Activated T-cell treated with anti-CD3 and anti-CD28 coated beads, Interleukin-2, amount 50 U/mL, for 4 hours (primary cell): Measurements from ENCODE around the gene ASPHD2. TPM values are rescaled to one million over a fixed set of nuclear protein-coding genes. Genes with fewer than 3 reads are reported as not detected.
A peak's percentile ranks its signal among the peaks of the same experiment; 100 is the strongest.
"Not testable (repeated sequence)": the region's sequence is repeated elsewhere in the genome, so short reads cannot be mapped to it uniquely, and the experiment has no call there.

ENCODE experiments used
- ATAC-seq, 2 donors: fragments of 200-7000 bp; cut with Tn5 transposase; one replicate each; pipeline ENCODE4 v1.10.0; 2021
- DNase-seq: peaks from one replicate; pipeline ENCODE4 v3.0.0-alpha.2; 2020
- H3K27me3 Mint-ChIP-seq: one replicate; pipeline ENCODE4 v1.8.0; 2021; ENCODE audit warnings: low read depth, mixed read lengths
- H3K36me3 Mint-ChIP-seq: one replicate; pipeline ENCODE4 v1.8.0; 2022; ENCODE audit warnings: mixed read lengths; ENCODE audit not compliant: insufficient read depth
- H3K4me1 Mint-ChIP-seq: one replicate; pipeline ENCODE4 v1.8.0; 2021; ENCODE audit warnings: low read depth, mixed read lengths
- H3K4me3 Mint-ChIP-seq: one replicate; pipeline ENCODE4 v1.8.0; 2021; ENCODE audit warnings: mild to moderate bottlenecking, moderate library complexity, mixed read lengths
- H3K9me3 Mint-ChIP-seq: one replicate; pipeline ENCODE4 v1.8.0; 2021; ENCODE audit warnings: mixed read lengths
- total RNA-seq, 3 donors: library from RNA; stranded (reverse); gene quantifications; one replicate each; pipeline ENCODE4 v1.2.1, GENCODE V29; 2021

Gene ASPHD2
- total RNA-seq, 3 donors from 2014 or later: 8.2 to 10.4 (median 8.9) TPM

DNA sequence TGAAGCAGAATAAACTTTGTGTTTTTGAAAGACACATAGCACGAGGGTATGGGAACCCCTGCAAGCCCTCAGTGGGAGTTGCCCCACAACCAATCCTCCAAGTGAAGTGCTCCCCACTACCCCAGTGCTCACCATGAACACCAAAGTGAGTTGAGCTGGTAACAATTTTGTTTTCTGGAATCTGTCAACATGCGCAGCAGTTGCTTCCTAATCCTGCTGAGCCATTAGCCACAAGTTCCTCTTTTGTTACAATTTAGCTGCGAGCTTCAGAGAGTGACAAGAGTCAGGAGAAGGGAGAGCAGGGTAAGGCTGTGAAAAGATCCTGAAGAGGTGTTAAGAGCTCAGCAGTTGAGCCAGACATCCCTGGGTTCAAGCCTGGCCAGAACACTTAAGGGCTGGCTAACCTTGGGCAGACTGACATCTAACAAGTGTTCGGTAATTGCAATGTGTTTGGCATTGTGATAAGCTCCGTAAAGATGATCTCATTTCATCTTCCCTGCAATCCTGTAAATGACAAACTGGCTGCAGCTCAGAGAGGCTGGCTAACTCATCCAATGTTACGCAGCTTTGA, 24.1 kb upstream of the ASPHD2 start:
- DNase-seq (no peak), ATAC-seq (no peak)
- peaks cover 22% of the 10 kb centered on the region for H3K27me3 Mint-ChIP-seq
- peaks cover 8% of the 10 kb centered on the region for H3K4me1 Mint-ChIP-seq
- H3K36me3 Mint-ChIP-seq: no peaks in the 10 kb centered on the region
- H3K9me3 Mint-ChIP-seq: no peaks in the 10 kb centered on the region
- no peak overlapping the region for H3K4me3 Mint-ChIP-seq

- DNase-seq: no peak
Observed at GRCh38 chr22:26406118-26406517, 22.9 kb upstream of the ASPHD2 start.

GRCh38 chr22:26408562-26409220, 20.4 kb upstream of the ASPHD2 start:
- H3K9me3 Mint-ChIP-seq, ATAC-seq, H3K4me3 Mint-ChIP-seq, H3K36me3 Mint-ChIP-seq, DNase-seq, H3K4me1 Mint-ChIP-seq: not testable (repeated sequence)
- peaks cover 15% of the 10 kb centered on the region for H3K27me3 Mint-ChIP-seq

More at GRCh38 chr22:26406118-26406517, 22.9 kb upstream of the ASPHD2 start:
- peaks cover 24% of the 10 kb centered on the region for H3K27me3 Mint-ChIP-seq
- H3K4me3 Mint-ChIP-seq: no peak overlapping the region
- H3K4me1 Mint-ChIP-seq: peaks cover 8% of the 10 kb centered on the region
- H3K36me3 Mint-ChIP-seq: no peaks in the 10 kb centered on the region
- H3K9me3 Mint-ChIP-seq: no peaks in the 10 kb centered on the region
- no peak for ATAC-seq

- no peak overlapping the region for H3K4me3 Mint-ChIP-seq
- H3K9me3 Mint-ChIP-seq: no peaks in the 10 kb centered on the region
- DNase-seq (no peak), ATAC-seq (no peak)
- H3K36me3 Mint-ChIP-seq: no peaks in the 10 kb centered on the region
- peaks cover 15% of the 10 kb centered on the region for H3K27me3 Mint-ChIP-seq
- H3K4me1 Mint-ChIP-seq: peaks cover under 1% of the 10 kb centered on the region
Observed at GRCh38 chr22:26409719-26410335, 19.2 kb upstream of the ASPHD2 start.

GRCh38 chr22:26410386-26410785, 18.7 kb upstream of the ASPHD2 start:
- no peak for DNase-seq
- peaks cover 11% of the 10 kb centered on the region for H3K27me3 Mint-ChIP-seq
- no peaks in the 10 kb centered on the region for H3K36me3 Mint-ChIP-seq
- ATAC-seq: no peak
- no peaks in the 10 kb centered on the region for H3K9me3 Mint-ChIP-seq
- H3K4me1 Mint-ChIP-seq: no peaks in the 10 kb centered on the region
- no peak overlapping the region for H3K4me3 Mint-ChIP-seq

- DNase-seq (no peak), ATAC-seq (peak in 1 of 2 donors; percentile 32)
- H3K9me3 Mint-ChIP-seq: no peaks in the 10 kb centered on the region
- H3K4me3 Mint-ChIP-seq: no peak overlapping the region
- H3K4me1 Mint-ChIP-seq: no peaks in the 10 kb centered on the region
- H3K36me3 Mint-ChIP-seq: no peaks in the 10 kb centered on the region
- peaks cover 15% of the 10 kb centered on the region for H3K27me3 Mint-ChIP-seq
Observed at GRCh38 chr22:26414347-26414746, 14.7 kb upstream of the ASPHD2 start.

DNA sequence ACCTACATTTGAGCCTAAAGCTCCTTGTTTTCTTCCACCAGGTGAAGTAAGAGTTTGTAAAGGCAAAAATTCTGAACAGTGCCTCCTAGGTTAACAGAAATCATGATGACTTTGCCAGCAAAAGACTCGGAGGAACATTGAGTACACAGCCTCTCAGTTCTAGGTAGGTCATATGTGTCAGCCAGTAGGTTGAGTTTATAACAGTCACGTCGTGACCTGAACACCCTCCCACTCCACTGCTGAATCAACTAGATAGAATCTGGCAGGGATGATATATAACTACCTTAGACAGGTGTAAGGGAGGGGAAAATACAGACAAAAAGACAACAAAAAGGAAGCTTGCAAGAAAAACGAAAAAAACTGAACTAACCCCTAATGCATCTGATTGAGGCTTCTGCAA, 12.8 kb upstream of the ASPHD2 start:
- DNase-seq (no peak), ATAC-seq (no peak)
- peaks cover 14% of the 10 kb centered on the region for H3K27me3 Mint-ChIP-seq
- no peaks in the 10 kb centered on the region for H3K4me1 Mint-ChIP-seq
- H3K9me3 Mint-ChIP-seq: no peaks in the 10 kb centered on the region
- H3K36me3 Mint-ChIP-seq: no peaks in the 10 kb centered on the region
- no peak overlapping the region for H3K4me3 Mint-ChIP-seq

DNA sequence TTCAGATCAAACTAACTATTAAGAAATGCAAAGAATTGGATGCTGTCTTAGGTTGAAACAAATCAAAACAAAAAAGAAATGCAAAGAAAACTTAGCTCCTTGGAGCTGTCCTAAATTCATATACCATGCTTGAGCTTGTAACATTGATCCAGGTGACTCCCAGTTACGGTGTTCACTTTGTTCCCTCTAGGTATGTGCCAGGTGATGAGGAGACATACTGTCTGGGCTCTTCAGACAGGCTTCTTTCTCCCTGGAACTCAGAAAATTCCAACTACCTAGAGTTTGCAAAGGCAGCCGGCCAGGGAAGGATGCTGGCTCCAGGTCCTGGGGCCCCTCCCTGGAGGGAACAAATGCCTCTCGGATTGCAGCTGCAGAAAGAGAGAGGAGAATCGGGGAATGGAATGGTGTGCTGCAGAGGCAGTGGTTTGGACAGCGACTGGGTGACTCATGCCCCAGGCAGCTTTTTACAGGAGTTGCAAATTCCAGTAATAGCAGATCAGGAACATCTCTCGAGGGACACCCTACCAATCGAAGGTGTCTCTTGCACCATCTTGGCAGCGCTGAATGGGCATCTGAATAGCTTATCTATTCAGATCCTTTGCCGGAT, 12.3 kb upstream of the ASPHD2 start:
- Mint-ChIP-seq H3K27me3 (peaks cover 14% of the 10 kb centered on the region), H3K4me1 (no peaks in the 10 kb centered on the region), H3K9me3 (no peaks in the 10 kb centered on the region), H3K36me3 (no peaks in the 10 kb centered on the region), H3K4me3 (no peak overlapping the region)
- no peak for DNase-seq
- ATAC-seq: no peak

DNA sequence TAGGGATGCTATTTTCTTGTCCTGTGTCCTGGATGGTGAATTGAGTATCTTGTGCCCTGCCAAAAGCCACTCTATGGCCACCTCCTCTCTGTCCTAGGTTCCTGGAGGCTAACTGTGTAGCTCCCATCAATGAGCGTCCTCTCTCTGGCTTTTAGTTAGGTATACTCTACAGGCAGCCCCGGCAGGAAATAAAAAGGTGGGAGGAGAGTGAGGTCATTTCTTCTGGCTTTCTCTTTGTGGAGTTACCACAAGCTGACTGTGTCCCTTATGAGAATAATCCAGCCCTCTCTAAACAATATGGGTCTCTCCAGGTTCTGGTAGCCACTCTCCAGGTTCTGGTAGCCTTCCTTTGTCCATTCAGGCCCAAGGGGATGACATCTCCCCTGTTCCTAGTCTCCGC, 11.7 kb upstream of the ASPHD2 start:
- Mint-ChIP-seq H3K4me3 (no peak overlapping the region), H3K27me3 (peaks cover 14% of the 10 kb centered on the region), H3K4me1 (no peaks in the 10 kb centered on the region), H3K36me3 (no peaks in the 10 kb centered on the region), H3K9me3 (no peaks in the 10 kb centered on the region)
- no peak for ATAC-seq
- no peak for DNase-seq

- Mint-ChIP-seq H3K9me3 (peaks cover 8% of the 10 kb centered on the region), H3K27me3 (peaks cover 14% of the 10 kb centered on the region), H3K4me1 (no peaks in the 10 kb centered on the region), H3K4me3 (no peak overlapping the region), H3K36me3 (no peaks in the 10 kb centered on the region)
- DNase-seq (no peak), ATAC-seq (no peak)
Observed at GRCh38 chr22:26418620-26419019, 10.4 kb upstream of the ASPHD2 start.

DNA sequence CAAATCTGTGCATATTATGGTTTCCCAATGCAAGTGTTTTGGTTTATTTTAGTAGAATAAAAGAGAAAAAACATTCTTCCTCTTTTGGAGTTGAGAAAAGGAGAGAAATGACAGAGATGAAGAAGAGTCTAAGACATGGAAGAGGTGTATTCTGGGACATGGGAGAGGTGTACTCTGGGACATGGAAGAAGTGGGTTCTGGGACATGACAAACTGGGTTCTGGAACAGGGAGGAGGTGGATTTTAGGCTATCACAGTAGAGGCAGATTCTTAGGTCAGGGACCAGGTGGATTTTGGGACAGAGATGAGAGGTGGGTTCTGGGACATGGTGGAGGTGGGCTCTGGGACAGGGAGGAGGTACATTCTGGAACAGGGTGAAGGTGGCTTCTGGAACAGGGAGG, 2.1 kb upstream of the ASPHD2 start:
- no peak for DNase-seq
- no peak for ATAC-seq
- no peaks in the 10 kb centered on the region for H3K36me3 Mint-ChIP-seq
- peaks cover 37% of the 10 kb centered on the region for H3K4me1 Mint-ChIP-seq
- H3K9me3 Mint-ChIP-seq: peaks cover 8% of the 10 kb centered on the region
- H3K27me3 Mint-ChIP-seq: no peaks in the 10 kb centered on the region
- H3K4me3 Mint-ChIP-seq: peak overlapping the region; percentile 62

DNA sequence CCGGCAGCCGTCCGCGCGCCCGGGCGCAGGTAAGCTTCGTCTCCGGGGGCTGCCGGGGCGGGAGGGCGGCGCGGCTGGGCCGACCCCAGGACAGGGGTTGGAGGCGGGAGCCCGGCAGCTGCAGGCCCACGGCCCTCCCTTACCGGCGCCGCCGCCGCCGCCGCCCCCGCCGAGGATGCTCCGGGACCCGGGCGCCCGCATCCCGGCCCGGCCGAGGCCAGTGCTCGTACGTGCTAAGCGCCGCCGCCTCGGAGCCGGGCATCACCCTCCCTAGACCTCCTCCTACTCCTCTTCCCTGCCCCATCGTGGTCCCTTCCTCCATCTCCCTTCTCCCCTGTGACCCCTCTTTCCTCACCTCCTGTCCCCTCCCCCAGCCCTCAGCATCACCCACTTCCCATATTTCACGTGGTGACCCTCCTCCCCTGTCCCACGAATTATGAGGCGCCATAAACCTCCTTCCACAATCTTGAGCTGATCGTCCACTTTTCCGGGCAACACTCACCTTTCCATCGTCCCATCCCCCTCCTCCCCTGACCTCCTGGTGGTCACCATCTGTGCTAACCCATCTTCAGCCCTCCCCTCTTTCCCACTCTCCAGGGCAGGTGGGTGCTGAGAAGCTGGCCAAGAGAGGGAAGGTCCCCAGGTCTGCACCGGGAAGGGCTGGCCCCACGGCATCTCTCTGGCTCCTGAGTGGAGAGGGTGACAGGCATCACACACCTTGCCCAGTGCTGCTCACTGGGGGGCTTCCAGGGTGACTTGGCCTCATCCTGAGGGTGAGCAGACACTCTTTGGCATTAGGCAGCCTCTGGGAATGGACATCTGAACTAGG, 612 bp downstream of the ASPHD2 start:
- Mint-ChIP-seq H3K4me3 (peak overlapping the region; percentile 79), H3K36me3 (peaks cover 5% of the 10 kb centered on the region), H3K9me3 (no peaks in the 10 kb centered on the region), H3K4me1 (peaks cover 47% of the 10 kb centered on the region), H3K27me3 (no peaks in the 10 kb centered on the region)
- ATAC-seq (peak; percentile 5 to 11), DNase-seq (no peak)

DNA sequence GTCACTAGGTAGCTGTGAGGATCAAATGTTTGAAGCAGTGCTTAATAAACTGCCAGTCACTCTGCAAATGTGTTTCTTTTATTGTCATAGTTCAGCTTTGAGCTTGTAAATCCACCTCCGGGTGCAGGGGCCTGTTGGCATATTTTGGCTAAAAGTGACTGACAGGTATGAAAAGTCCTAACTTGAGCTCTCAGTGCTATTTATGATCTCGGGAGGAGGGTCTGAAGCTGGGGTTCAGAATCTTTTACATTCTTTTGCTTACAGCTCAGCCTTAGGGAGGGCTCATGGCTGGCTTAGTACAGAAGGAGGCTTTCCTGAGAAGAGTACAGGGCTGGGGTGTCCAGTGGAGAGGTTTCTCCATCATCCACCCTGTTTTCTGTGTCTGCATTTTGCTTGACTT, 1.5 kb downstream of the ASPHD2 start:
- H3K36me3 Mint-ChIP-seq: peaks cover 13% of the 10 kb centered on the region
- no peaks in the 10 kb centered on the region for H3K27me3 Mint-ChIP-seq
- DNase-seq (no peak), ATAC-seq (no peak)
- no peaks in the 10 kb centered on the region for H3K9me3 Mint-ChIP-seq
- H3K4me3 Mint-ChIP-seq: peak overlapping the region; percentile 79
- H3K4me1 Mint-ChIP-seq: peaks cover 53% of the 10 kb centered on the region
